A549 (cell line): ENCODE results near the gene APC2.

Source experiments
- CEBPB ChIP-seq, 2 experiments: fragments of >200 bp in 1 of 2; sonication (Bioruptor Twin) in 1 of 2; formaldehyde crosslinking in 1 of 2; IDR thresholded peaks; 2 replicates each; pipeline ENCODE4 v1.6.1; 2012 to 2016
- EHMT2 ChIP-seq: fragments of 200-600 bp; sonication (generic); IDR thresholded peaks from 2 replicates; pipeline ENCODE4 v1.6.1; 2016; ENCODE audit warnings: antibody characterized with exemption, low read depth, mild to moderate bottlenecking, moderate library complexity
- EP300 ChIP-seq, 2 experiments: fragments of >200 bp; sonication (Bioruptor Twin); formaldehyde crosslinking; IDR thresholded peaks; 2 replicates in 1 of 2; 3 replicates in 1 of 2; pipeline ENCODE4 v1.6.1; 2016 to 2017
- MAZ ChIP-seq: fragments of 150-350 bp; IDR thresholded peaks from 2 replicates; pipeline ENCODE4 v1.6.1; 2014; ENCODE audit warnings: antibody characterized with exemption, low read depth, low read length, borderline replicate concordance
- MYC ChIP-seq: IDR thresholded peaks from 2 replicates; pipeline ENCODE4 v1.6.1; 2012; ENCODE audit warnings: mild to moderate bottlenecking, inconsistent platforms, low read length, improper control_type of control experiment, borderline replicate concordance
- POLR2AphosphoS2 ChIP-seq: conservative IDR thresholded peaks from 2 replicates; pipeline ENCODE4 v1.6.1; 2012; ENCODE audit warnings: low read length, improper control_type of control experiment, inconsistent platforms
- TF ChIP-seq, protein P1 (sequence below): fragments of >200 bp; sonication (Bioruptor Twin); formaldehyde crosslinking; IDR thresholded peaks from 3 replicates; pipeline ENCODE4 v1.5.1; 2016
- TF ChIP-seq, protein P2 (sequence below): IDR thresholded peaks from 2 replicates; pipeline ENCODE4 v1.6.1; 2012

DNA sequence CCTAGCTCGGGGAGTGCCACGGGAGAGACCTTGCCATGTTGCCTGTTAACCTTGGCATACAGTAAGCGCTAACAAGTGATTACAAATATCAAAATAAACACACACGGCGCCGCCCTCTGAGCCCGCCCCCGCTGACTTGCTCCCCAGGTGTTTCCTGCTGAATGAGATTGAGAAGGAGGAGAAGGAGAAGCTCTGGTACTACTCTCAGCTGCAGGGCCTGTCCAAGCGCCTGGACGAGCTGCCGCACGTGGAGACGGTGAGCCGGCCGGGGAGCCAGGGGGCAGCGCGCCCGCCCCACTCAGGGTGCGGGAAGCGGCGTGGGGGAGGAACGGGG, 5.0 kb downstream of the APC2 start:
- TF ChIP-seq CEBPB (IDR thresholded peaks at IDR 0.05) (no peak), EP300 (IDR thresholded peaks at IDR 0.05) (no peak), MYC (no peak), POLR2AphosphoS2 (no peak), EHMT2 (no peak), MAZ (no peak)
- TF ChIP-seq, protein P1, sequence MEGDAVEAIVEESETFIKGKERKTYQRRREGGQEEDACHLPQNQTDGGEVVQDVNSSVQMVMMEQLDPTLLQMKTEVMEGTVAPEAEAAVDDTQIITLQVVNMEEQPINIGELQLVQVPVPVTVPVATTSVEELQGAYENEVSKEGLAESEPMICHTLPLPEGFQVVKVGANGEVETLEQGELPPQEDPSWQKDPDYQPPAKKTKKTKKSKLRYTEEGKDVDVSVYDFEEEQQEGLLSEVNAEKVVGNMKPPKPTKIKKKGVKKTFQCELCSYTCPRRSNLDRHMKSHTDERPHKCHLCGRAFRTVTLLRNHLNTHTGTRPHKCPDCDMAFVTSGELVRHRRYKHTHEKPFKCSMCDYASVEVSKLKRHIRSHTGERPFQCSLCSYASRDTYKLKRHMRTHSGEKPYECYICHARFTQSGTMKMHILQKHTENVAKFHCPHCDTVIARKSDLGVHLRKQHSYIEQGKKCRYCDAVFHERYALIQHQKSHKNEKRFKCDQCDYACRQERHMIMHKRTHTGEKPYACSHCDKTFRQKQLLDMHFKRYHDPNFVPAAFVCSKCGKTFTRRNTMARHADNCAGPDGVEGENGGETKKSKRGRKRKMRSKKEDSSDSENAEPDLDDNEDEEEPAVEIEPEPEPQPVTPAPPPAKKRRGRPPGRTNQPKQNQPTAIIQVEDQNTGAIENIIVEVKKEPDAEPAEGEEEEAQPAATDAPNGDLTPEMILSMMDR, result no peak
- TF ChIP-seq, protein P2, sequence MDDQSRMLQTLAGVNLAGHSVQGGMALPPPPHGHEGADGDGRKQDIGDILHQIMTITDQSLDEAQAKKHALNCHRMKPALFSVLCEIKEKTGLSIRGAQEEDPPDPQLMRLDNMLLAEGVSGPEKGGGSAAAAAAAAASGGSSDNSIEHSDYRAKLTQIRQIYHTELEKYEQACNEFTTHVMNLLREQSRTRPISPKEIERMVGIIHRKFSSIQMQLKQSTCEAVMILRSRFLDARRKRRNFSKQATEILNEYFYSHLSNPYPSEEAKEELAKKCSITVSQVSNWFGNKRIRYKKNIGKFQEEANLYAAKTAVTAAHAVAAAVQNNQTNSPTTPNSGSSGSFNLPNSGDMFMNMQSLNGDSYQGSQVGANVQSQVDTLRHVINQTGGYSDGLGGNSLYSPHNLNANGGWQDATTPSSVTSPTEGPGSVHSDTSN, result no peak
